Anterior cingulate cortex (tissue), 58 donors: ENCODE measurements around the gene LYPD1.

ENCODE experiments used
- DNase-seq, 58 donors: peaks; one replicate each; lab custom pipeline; 2025; lab: John Stamatoyannopoulos, UW

Gene LYPD1

DNA sequence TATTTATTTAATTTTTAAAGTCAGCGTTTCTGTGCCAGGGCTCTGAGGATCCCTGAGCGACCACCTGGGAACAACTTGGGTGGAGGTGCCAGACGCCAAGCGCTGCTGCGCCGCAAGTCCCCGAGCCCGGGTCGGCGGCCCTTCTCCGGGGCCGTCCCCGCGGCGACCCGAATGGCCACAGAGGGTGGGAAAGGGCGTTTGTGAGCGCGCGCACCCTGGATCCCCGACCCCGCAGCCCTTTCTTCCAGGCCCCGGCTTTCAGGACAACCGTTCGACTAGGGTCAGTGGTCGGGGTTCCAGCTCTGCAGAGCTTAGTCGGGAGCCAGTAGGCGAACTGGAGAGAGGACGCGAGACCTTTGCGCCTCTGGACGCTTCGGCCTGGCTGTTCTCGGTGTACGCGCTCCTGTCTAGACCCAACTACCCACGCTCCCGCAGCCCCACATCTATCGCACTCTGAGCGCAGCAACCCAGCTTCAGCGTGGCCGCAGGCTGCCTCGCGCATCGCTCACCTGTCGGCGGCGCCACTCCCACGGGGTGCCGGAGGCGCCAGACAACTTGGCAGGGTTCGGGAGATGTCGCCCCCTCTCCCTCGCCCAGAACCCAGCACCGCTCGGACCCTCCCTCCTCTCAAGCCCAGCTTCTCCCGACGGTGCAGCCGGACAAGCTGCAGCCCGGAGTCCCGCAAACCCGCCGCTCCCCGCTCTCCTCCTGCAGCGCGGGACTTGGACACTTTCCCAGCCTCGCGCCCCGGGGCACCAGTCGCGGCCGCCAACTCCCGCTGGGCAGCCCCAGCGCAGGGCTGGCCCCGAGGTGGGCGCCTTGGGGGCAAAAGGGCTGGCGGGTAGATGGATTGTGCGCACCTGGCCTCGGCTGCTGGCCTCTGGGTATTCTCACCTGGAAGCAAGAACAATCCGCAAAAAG lies 758 bp downstream of the LYPD1 start:
- peak in 6 of 58 donors; percentile 15 to 31 (median 20) for DNase-seq

DNA sequence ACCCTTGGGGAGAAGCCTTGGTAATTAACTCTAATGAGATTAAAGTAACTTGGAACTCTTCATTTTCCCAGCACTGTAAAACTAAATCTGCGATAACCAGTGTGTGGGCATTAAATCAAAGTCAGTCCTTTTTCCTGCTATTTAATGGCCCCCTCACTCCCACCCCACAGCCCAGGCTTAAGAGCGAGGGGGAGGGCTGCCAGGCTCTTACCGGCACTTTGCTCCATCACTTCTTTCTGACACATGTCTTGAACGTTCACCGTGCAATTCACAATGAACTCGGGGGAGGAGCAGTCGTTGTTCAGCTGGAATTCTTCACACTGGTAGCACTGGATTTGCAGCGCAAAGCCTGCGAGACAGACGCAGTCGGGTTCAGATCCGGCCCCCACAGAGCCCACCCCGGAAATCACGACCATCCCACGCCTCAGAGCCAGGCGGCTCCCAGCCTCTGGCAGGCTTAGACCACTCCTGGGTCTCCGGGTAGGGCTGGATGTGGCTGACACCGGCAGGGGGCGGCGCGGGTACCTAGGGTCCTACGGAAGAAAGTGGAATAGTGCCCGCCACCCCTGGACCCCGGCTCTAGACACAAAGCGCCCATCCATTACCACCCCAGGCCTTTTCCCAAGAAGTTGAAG lies 1.7 kb downstream of the LYPD1 start:
- peak in 12 of 58 donors; percentile 9 to 41 (median 18) for DNase-seq

DNA sequence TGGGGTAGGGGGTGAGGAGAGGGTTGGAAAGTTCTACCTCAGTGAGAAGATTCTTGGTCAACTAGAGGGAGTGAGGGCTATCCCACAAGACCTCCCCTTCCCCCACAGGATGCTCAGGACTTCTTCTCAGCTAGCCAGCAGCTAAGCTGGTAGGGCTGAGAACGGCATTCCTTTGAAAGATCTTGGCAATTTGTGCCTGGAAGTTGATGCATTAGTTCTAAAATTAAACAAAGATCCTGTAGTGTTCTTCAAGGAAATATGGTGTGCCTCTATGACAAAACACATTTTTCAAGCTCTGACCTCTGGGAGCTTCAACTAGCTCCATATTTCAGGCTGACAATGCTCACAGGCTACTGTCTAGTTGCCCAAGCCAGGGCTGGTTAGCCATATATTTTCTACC lies 2.3 kb downstream of the LYPD1 start:
- DNase-seq = peak in 1 of 58 donors; percentile 11

DNA sequence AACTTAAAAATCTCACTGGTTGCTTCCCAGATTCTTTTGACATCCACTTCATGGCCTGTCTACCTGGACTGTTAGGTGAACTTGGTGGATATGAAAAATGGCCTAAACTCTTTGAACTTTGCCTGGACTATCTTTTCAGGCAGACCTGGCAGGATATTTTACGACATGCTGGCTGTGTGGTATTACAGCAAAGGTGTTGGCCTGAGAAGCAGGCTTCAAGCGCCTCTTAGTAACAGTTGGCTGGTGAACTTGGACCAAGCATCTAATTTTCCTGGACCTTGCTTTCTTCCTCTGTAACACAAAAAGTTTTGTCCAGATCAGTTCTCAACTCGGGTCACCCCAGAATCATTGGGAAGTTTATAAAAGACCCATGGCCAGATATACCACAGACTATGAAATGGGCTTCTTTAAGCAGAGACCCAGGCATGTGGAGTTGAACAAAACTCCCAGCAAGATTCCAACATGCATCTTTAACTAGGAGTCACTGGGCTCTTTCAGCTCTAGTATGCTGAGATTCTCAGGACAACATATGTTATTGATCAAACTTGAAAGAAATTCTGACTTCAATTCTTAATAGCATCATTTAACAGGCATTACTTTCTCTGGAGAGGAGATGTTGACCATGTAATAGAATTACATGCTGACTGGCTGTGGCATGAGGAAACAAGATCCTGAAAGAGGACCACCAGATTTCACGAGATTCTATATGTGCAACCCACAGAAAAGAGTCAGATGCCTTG lies 4.4 kb downstream of the LYPD1 start:
- DNase-seq = no peak

DNA sequence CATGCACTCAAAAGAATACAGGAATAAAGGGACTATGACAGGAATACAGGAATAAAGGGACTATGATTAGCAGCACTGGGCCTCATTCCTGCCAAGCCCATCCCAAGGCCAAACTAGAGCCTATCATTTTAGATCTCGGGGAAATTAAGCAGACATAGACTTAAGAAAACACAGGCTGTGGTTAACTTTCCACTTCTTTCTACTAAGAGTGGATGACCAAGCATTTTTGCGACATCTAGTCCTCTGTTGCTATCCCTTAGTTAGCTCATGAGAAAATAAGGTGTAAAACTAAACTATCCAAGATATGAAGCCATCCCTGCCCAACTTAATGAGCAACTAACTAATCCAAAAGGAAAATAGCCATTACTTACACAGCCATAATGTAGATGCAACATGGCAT lies 5.9 kb downstream of the LYPD1 start:
- DNase-seq = no peak

DNA sequence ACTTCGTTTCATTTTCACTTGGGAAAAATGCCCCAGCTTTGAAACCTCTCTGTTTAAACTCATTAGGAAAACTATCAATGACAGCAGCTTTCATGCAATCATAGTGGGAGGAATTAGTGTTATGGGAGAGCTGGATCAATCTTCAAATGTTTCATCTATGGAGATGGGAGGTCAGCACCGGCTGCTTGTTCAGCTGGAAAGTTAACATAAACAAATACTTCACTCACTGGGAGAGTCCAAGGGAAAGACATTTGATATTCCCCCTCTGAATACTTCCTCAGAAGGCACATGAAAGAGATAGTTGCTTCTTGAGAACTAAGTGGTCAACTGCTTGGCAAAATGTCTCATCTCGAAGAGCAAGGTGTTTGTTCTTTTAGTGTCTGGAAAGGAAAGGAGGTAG lies 7.3 kb downstream of the LYPD1 start:
- DNase-seq = no peak

DNA sequence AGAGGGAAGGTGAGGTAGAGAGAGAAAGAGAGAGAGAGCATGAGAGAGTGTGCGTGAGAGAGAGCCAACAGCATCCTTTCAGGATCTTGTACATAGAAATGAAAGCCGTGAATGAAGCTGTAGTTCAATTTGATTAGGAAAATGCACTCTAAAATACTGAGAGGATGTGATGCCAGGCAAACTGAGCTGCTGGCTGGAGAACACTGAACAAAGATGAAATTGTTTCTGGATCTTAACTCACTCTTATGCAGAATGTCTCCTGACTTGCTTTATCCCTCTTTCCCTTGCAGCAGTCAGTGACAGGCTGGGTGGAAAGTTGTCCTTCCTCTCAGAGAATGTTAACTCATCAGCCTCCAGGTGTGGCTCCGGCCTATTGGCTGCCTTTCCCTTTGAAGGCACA lies 10.7 kb downstream of the LYPD1 start:
- no peak for DNase-seq

DNA sequence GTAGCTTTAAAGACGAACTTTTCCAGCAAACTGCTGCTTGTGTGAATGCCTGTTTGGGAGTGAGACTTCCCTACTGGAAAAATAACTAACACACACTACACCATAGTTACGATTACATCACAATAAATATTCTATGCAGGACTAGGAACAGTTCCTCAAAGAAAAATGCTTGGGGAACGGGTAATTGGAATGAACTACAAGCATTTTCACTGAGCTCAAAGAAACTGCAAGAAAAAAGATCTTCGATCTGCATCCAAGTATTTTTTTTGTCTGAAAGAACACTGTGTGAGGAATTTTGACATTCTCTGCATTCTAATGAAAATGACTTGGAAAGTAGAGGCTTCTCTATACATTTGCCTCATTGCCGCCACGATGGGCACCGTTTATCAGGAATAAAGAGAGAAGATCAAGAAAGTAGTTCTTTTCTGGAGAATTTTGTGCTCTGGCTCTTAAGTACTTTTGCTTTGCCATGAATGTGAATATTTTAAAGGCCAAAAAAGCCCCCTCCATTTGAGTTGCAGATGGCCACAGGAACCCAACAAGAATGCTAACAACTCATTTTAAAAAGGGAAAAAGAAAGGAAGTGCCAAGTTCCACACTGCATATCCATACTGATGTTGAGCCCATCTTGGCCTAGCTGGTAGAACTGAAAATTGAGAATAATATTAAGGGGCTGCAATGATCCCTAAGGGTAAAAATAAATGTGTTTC lies 13.6 kb downstream of the LYPD1 start:
- DNase-seq = peak in 1 of 58 donors; percentile 58

DNA sequence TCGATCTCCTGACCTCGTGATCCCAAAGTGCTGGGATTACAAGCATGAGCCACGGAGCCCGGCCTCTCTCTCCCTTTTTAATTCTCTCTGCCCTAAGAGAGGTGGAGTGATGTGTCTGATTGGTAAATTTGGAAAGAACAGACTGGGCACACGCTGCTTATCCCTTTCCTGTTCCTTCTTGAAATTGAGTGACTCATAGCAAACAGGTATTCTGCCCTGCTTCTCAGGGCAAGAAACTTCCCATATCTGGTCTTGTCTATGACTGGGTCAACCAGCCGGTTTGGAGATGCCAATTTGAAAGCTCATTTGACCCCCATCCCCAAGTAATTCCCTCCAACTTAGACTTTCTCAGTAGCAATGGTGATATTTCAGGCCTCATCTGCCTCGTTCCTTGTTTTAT lies 15.0 kb downstream of the LYPD1 start:
- DNase-seq = no peak

DNA sequence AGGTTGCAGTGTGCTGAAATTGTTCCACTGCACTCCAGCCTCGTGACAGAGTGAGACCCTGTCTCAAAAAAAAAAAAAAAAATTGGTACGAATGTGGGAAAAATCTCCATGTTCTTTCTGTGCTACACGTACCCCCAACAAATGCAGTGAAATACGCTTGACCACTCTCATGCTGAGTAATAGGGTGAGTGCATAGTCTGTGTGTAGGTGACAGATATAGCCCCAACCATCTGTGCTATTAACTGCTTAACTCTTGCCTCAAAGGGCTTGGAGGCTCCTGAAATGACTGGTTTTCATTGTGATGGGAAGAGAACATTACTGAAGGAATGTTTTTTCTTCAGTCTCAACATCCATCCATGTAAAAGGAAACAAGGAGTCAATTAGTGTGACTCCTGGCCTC lies 15.7 kb downstream of the LYPD1 start:
- DNase-seq = no peak

DNA sequence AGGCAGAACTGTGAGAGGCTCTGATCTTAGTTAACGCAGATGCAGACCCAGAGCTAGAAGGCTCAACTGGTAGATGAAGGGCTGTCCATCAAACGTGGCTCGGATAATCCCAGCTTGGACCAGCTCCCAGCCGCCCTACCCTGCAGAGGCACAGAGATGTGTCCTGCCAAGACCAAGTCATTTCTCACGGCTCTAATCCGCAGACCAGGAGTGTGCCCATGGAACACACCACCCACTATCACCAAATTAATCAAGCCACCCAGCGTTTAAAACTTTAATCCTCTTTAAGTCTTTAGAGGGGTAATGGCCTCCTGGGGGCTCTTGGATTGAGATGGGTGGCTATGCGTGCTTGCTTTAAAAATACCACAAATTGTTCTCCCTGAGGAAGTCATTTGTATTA lies 17.5 kb downstream of the LYPD1 start:
- DNase-seq = peak in 1 of 58 donors; percentile 35

DNA sequence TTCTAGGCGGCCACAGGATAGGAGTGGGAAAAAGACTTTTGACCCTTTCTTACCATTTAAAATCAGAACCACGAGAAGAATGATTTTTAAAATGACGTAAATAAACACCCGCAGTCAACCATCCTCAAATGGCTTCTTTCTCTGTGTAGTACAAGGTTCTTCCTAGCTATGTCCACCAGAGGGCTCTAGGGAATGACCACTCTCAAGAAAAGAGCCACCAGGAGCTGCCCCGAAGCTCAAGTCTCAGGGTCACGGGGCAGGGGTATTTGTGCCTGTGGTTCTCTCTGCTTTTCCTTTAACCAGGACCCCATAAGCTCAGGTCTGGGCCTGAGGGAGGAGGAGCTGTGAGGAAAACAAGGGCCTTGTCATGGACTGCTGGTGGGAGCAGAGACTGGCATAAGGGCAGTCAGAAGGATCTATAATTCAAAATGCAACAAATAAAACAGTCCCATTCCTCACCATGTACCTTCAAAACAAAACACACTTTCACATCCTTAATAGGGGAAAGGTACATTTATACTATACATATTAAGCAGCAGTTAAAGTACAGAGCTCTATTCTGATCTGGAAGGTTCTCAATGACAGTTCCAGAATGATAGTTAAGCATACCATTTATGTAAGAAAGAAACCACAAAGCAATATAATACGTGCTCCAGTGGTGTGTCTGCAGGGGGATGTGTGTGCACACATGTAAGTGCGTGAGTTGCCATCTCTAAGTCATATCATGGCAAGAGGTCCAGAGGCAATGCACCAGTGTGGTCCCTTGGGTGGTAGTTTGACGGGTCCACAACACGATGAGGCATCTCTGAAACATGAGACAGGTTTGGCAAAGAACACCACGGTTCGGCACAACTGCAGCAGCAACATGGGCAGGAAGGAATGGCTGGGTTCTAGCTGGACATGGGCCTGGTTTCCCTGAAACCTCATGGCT lies 18.6 kb downstream of the LYPD1 start:
- DNase-seq = peak in 10 of 58 donors; percentile 3 to 38 (median 25)

DNA sequence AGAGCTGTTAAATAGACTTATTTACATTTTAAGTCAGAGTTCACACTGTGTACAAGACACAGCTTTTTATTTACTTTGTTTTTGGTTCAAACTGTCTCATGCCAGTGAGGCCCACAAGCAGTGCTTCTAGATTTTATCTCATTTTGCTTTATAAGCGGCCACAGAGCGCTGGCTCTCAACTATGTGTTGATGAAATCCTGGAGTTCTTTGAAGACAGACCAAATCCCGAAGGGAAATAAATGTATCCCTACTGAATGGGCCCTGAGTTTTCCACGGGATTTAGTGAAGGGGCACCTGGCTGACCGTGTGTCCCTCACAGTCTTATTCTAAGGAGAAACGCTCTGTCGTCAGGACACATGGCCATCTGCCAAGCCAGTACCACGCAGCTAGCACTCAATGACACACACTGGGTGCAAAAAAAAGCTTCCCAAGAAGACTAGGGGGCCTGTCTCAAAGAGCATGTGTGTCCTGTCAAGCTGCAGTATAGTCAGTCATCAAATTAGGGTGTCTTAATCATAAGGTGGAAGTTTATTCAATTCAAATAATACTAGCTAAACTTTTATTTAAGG lies 23.4 kb downstream of the LYPD1 start:
- no peak for DNase-seq

DNA sequence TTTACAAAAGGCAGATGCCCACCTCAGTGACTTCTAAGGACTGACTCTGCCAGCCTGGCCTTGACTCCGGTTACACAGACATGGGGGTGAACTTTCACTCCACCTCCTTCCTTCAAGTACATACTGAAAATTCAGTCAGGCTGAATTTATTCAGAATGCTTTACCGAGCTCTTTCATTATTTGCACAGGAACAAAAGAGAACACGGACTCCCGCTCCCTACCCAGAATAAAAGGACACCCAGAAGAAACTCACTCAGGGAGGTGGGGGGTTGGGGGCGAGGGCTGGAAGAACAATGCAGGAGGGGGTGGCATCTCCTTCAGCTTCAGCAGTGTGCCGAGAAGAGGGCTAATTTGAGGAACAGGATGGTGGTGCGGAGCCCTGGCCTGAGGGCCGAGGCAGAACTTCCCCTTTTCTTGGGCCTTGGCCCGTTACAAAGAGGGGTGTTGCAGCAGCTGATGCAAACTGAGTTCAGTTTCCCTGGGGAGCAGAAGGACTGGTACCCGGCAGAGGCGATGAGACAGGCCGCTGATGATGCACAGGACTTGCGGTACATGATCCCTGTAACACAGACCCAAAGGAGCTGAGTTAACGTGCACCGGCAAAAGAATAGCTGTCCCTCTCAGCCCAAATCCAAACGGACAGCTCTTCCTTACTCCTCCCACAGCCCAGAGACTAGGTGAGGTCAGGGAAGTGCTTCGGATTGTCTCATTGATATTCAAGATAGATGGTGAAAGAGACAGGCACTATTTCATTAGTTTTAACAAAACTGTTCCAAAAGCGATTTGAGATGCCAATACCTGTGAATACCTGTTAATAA lies 24.1 kb downstream of the LYPD1 start:
- peak in 6 of 58 donors; percentile 11 to 24 (median 16) for DNase-seq

DNA sequence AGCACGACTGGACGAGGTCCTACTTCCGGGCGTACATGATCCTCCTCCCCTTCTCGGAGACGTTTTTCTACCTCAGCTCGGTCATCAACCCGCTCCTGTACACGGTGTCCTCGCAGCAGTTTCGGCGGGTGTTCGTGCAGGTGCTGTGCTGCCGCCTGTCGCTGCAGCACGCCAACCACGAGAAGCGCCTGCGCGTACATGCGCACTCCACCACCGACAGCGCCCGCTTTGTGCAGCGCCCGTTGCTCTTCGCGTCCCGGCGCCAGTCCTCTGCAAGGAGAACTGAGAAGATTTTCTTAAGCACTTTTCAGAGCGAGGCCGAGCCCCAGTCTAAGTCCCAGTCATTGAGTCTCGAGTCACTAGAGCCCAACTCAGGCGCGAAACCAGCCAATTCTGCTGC lies 24.8 kb downstream of the LYPD1 start:
- DNase-seq = peak in 1 of 58 donors; percentile 15

DNA sequence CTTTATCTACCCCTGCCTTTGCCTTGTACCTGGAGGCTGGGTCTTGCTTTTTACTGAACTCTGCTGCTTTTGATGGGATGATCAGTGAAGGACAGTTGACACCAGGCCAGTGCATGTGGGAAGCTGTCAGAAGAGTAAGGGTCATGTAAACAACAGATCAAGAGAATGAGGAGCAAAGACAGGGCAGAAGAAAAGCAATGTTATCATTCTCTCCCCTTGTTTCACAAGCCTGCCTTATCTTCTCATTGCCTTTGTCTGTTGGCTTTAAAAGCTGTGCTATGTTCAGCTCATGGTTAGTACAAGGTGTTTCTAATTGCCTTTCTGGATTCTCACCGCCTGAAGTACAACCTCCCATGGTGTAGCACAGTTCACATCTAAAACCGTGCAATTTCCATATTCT lies 27.6 kb downstream of the LYPD1 start:
- no peak for DNase-seq

DNA sequence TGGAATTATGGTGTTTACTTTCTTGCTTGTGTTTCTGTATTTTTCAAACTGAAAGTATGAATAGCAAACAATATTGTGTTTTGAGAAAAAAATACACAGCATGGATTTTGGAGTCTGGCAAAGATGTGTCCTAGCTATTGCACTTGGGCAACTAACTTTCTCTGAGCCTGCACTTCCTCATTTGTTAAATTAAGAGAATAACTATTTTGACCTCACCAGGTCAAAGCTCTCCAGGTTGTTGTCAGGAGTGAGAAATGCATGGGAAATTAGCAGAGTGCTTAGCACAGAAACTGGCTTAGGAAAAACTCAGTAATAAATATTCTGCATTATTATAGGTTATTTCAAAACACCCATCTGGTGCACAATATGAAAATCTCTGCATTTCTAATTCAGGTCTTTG lies 28.2 kb downstream of the LYPD1 start:
- no peak for DNase-seq

DNA sequence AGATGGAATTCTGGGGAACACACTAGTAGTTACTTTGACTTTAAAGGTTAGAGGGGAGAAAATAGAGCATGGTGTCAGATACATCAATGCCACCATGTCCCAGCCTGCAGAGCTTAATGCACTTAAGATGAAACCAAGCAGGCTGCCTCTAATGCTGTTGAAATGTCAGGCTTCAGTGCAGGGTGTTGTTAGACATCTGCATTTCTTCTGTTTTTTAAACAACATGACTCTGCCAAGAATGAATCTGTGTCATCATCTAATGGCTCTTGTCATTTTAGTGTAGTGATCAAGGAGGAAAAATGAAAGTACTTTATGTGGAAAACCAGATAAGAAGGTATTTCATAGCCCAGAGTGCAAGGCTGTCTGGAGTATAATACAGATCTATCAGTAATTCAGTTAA lies 29.9 kb downstream of the LYPD1 start:
- no peak for DNase-seq
